ENCODE data around the gene MED27.
"Not testable (repeated sequence)": the region's sequence is repeated elsewhere in the genome, so short reads cannot be mapped to it uniquely, and the experiment has no call there.

The MED27 gene

DNA sequence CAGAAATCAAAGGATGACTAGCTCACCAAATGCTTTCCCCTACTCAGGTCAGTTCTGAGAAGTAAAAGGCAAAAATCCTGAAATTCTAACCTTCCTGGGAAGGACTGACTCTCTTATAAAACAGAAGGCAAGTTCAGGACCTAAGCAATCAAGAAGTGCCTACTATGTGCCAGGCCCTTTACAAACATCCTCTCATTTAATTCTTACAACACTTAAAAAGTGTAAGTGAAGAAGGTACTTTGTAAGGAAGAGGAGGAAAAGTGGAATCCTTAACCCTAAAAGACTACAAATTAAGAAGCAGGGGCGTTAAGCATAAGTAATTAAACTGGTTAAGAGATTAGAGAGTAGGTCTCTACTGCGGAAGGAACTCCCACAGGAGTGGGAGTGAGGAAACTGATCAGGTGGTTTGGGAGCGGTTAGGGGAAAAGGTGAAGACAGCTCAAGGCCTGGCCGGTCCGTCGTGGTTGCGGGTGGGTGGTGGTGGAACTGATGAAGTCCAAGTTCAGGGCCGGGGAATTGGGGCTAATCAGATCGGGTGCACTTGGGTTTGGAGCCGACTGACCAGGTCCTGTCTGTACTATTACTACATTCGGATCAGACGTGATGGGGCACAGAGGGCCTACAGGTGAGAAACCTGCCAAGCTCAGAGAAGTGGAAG, 839 bp downstream of the MED27 start:
- in situ Hi-C loops (cut with HindIII; ENCODE audit: low pct_ligation_motif_present, low pct_unique_long_range_greater_than_20kb, low sequenced_read_pairs) = no loop called here
- DNase-seq = no peak

DNA sequence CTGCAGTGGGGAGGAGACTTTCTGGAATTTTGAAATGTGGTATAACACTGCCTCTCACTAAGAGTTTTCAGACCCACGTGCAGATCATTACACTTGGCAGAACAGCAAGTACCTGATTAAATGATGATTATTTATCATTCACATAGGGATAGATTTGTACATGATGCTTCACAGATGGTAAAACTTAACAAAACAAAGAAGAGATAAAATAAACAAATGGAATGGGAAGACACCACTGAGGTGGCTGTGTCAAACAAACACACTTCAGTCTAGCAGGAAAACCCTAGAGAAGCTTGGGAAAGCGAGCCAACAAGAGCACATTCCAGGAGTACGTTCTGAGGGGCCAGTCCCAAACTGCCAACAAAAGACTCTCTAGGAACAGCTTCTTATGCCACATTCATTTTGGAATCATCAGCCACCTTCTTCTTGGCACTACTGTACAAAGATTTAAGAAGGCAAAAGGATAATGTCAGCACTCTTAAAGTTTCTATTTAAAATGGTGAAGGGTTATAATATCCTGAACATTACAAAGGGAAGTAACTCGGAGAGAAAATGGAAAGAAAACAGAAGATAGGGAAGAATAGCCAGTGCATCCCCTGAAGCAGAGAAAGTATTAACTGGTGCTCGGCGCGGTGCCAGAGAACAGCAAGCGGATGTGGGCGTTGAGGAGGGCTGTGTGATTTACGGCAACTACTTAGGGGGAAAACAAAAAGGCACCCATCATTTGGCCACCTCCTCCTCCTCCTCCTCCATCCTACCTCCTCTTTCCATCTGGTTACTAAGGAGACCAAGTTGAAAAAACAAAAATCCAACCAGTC, 1.6 kb downstream of the MED27 start:
- DNase-seq = no peak
- in situ Hi-C loops (cut with HindIII; ENCODE audit: low pct_ligation_motif_present, low pct_unique_long_range_greater_than_20kb, low sequenced_read_pairs) = no loop called here

DNA sequence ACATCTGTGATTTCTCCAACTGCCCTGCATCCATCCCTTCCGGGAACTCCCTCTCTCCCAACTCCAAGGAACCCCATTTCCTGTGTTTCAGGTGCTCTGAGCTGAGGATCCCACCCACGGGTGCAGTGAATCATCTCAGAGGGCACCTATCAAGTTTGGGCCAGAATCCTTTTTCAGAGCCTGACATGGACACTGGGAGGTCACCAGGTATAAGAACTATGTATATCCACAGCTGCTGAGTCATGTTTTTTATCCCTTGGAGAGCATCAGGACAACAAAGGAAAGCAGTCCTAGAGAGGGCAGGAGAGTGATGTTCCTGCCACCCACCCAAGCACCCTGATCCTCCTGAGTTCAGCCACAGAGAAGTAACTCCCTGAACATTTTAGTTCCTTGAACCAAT, 3.8 kb downstream of the MED27 start:
- in situ Hi-C loops (cut with HindIII; ENCODE audit: low pct_ligation_motif_present, low pct_unique_long_range_greater_than_20kb, low sequenced_read_pairs) = no loop called here
- no peak for DNase-seq

DNA sequence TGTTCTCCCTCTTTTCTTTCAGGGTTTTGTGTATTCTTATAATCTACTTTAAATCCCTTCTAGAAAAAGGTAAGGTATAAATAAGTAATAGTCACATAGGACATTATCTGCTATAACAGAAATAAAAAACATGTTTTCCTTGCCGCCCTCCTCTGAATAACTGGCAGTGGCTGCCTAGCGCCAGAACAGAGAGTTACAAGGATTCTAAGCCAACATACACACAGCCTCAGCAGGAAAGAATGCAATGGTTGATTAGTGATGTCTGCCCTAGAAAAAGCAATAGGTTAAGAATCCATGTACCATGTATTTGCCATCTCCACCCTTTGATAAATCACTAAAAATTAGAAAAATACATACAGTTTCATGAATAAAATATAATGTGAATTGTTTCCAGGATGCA, 4.9 kb downstream of the MED27 start:
- DNase-seq = no peak
- in situ Hi-C loops (cut with HindIII; ENCODE audit: low pct_ligation_motif_present, low pct_unique_long_range_greater_than_20kb, low sequenced_read_pairs) = no loop called here

DNA sequence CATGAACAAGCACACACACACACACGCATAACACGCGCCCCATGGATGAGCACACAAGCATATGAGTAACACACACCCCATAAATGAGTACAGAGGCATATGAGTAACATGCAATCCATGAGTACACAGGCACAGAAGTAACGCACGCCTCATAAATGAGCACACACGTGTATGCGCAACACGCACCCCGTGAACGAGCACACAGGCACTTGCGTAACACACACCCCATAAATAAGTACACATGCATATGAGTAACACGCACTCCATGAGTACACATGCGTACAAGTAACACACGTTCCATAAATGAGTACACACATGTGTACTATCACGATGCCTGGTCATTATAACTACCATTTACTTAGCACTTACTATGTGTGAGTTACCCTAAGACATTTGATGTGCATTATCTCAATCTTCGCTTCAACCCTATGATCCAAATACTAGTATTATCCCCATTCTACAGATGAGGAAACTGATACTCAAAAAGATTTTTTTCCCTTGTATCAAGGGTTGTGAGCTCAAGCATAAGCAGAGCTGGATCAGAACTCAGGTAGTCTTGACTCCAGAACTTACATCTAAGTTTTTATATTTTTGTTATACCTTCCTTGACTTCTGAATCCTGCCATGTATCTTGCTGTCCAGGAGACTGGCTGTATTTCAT, 7.7 kb downstream of the MED27 start:
- no peak for DNase-seq
- in situ Hi-C loops (cut with HindIII; ENCODE audit: low pct_ligation_motif_present, low pct_unique_long_range_greater_than_20kb, low sequenced_read_pairs) = no loop called here

DNA sequence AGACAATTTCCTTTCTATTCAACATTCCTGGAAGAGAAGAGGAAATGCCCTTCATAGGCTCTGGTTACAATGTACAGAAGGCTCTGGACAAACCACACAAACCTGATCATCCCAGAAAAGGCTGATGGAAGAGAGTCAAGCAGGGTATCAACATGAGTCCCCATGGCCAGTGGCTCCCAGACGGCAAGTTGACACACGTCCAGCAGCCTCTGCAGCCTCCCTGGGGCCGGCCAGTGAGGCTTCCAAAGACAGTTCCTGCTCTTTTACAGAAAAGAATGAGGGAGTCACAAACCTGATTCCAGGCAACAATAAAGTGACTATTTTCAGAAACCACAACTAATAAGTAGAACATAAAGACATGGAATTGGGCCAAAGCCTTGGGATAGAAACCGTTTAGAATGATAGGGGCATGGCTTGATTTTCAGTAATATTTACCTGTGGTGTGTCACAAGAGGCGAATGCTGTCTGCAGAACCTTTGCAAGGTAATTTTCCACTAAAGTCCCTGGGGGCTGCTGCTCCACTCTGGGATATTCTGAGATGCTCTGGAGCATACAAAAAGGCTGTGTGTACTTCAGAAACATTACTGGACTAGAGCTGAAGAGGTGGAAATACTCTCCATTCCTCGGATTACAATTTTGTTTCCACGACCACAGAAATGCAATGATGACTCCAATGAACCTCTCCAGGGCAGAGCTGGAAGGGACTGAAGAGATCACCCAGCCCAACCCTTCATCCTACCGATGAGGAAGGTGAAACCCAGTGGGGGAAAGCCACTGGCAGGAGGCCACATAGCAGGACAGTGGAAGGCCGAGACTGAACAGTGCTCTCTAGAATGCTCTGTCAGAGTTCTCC, 10.4 kb downstream of the MED27 start:
- in situ Hi-C loops (cut with HindIII; ENCODE audit: low pct_ligation_motif_present, low pct_unique_long_range_greater_than_20kb, low sequenced_read_pairs) = no loop called here
- peak; percentile 1 for DNase-seq

DNA sequence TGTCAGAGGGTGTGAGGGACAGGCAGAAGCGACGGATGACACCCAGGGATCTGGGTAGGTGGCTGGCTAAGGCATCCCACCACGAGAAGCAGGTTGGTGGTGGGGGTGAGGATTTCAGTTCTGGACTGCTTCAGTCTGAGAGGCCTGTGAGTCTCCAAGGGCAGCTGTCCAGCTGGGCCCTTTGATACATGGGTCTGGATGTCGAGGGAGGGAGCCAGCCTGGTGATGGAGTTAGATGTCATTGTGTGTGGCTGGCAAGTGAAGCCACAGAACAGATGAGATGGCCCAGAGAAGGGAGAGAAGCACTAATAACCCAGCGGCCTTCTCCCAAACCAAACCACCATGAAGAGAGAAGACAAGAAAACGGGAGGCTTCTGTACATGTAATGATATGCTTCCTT, 11.1 kb downstream of the MED27 start:
- in situ Hi-C loops (cut with HindIII; ENCODE audit: low pct_ligation_motif_present, low pct_unique_long_range_greater_than_20kb, low sequenced_read_pairs) = no loop called here
- DNase-seq = no peak

DNA sequence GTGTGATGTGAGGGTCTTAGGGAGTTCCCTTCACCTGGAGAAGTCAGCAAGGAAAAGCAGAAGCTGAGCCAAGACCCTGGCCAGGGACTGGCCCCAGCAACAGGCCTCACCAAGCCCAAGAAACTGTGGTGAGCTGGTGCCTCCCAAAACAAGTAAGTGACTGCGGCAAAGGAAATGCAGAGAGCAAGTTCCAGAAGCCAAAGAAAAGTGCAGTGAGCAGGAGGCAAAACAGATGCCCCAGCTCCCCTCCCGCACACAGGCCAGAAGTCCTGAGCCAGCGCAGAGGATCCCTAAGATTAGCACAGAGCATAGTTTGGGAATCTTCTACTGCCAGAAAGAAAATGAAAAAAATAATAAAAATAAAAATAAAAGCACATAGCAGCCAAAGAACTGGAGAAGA, 13.2 kb downstream of the MED27 start:
- in situ Hi-C loops (cut with HindIII; ENCODE audit: low pct_ligation_motif_present, low pct_unique_long_range_greater_than_20kb, low sequenced_read_pairs) = no loop called here

DNA sequence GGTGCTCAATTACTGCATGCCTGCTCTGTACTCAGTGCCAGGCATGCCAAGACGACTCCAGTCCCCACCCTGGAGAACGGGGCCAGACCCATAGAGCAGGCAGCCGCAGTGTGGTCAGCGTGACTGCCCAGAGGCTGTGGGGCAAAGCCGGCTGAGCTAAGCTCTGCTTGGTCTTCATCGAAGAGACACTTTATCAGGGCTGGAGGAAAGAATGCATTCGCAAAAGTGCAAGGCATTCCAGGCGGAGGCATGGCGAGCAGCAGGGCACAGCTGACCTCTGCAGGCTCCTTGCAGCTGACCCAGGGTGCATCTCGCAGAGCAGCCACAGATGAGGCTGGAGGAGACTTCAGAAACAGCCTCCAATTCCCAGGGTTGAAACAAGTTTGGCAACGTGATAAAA, 13.6 kb downstream of the MED27 start:
- DNase-seq = no peak
- in situ Hi-C loops (cut with HindIII; ENCODE audit: low pct_ligation_motif_present, low pct_unique_long_range_greater_than_20kb, low sequenced_read_pairs) = no loop called here

More for the DNA sequence above, 13.2 kb downstream of the MED27 start:
- DNase-seq = no peak

DNA sequence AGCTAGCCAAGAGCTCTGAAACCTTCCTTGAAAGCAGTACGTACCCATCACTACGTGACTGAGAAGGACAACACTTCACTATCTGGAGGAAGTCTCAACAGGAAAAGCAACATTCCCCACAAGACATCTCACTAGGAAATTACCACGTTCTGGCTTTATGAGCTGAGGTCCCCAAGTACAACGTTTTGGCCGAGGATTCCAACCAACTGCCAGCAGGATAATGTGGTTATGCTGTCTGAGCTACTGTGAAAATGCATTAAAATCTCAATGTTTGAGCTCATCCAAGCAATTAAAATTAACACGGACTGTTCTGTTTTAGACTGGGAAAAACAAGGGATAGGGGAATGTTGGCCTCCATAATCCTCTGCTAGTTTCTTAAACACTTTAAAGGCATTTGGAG, 16.4 kb downstream of the MED27 start:
- in situ Hi-C loops (cut with HindIII; ENCODE audit: low pct_ligation_motif_present, low pct_unique_long_range_greater_than_20kb, low sequenced_read_pairs) = no loop called here
- DNase-seq = no peak

DNA sequence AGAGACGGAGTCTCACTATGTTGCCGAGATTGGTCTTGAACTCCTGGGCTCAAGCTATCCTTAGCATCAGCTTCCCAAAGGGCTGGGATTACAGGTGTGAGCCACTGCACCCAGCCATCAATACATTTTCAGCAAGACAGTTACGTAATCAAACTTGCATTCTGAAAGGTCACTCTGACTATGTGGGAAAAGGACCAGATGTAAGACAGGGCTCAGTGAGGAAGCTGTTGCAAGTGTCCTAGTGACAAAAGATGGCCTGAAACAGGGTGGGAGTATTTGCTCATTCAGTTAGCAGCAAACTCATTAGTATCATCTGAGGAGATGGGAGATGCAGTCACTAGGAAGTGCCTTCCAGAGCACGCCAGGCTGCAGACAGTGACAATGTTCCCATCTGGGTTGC, 16.9 kb downstream of the MED27 start:
- in situ Hi-C loops (cut with HindIII; ENCODE audit: low pct_ligation_motif_present, low pct_unique_long_range_greater_than_20kb, low sequenced_read_pairs) = no loop called here
- no peak for DNase-seq

DNA sequence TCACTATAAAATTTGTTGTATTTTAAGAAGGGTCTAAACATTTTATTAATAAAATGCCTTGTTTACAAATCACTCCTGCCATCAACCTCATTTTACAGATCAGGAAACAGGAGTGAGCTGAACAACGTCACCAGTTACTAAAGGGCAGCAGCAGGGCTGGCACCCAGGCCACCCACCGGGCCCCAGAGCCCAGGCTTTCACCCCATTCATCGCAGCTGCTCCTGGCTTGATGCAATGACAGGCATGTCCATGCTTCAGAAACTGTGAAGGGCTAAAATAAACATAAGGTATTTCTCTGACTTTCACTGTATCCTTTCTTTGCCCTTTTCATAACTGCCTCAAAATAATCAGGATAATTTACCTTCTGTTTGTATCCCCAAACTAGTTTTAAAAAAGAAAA, 18.1 kb downstream of the MED27 start:
- in situ Hi-C loops (cut with HindIII; ENCODE audit: low pct_ligation_motif_present, low pct_unique_long_range_greater_than_20kb, low sequenced_read_pairs) = no loop called here
- DNase-seq = no peak

DNA sequence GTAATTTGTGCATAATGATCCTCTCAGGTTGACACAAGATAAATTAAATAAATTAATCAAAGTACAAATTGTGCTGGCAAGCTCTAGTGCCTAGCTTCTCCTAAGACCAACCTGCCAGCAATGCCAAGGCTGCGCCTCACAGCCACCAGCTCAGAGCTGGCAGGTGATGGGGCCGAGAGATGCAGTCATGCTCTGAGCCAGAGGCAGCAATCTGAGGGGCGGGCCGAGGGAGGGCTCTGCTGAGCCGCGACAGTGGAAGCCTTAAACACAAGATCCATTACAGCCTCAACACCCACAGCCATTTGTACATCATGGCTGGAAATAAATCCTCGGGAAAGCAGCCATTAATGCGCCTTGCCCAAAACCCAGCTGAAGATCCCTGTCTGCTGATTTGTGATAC, 20.3 kb downstream of the MED27 start:
- DNase-seq = no peak
- in situ Hi-C loops (cut with HindIII; ENCODE audit: low pct_ligation_motif_present, low pct_unique_long_range_greater_than_20kb, low sequenced_read_pairs) = no loop called here

DNA sequence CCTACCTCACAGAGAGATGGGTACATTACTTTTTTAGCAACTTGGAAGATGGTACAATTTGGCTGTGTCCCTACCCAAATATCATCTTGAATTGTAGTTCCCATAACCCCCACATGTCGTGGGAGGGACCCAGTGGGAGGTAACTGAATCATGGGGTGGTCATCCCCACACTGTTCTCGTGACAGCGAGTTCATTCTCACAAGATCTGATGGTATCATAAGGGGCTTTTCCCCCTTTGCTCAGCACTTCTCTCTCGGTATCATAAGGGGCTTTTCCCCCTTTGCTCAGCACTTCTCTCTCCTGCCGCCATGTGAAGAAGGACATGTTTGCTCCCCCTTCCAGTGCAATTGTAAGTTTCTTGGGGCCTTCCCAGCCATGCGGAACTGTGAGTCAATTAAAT, 21.4 kb downstream of the MED27 start:
- DNase-seq; in situ Hi-C loops (cut with HindIII; ENCODE audit: low pct_ligation_motif_present, low pct_unique_long_range_greater_than_20kb, low sequenced_read_pairs): not testable (repeated sequence)

DNA sequence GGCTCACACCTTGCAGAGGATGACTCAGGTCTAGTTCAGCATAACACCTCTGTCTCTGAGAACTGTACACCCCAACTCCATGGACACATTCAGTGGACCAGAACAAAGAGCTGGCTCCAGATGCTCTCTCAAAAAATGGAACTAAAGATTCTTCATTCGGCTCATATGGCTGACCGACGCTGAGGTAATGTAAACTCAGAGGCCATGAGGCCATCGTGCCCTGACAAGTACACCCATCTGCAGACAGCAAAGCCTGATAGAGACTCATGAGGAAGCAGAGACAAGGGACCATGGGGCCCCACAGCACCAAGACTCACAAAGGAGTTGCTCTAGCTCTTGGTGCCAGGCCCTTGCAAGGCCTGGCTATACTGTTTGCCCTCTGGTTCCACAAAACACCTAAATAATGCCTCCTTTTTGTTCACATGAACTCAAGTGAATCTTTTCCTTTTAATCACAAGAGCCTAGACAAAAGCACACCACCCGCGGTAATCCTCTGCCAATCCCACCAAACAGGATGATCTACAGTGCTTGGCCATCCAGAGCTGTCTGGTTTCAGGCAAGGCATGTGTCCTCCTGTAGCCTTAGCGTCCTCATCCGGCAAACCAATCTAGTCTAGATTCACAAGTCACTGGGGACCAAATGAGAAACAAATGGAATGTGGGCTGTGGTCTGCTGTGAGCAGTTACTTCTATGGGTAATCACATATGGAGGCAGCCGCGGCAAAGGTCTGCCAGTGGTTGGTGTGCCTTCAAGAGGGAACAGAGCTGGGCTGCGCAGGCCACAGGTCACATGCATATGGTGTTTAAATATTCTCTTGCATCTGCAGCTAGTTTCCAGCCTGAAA, 22.7 kb downstream of the MED27 start:
- in situ Hi-C loops (cut with HindIII; ENCODE audit: low pct_ligation_motif_present, low pct_unique_long_range_greater_than_20kb, low sequenced_read_pairs) = no loop called here
- no peak for DNase-seq

DNA sequence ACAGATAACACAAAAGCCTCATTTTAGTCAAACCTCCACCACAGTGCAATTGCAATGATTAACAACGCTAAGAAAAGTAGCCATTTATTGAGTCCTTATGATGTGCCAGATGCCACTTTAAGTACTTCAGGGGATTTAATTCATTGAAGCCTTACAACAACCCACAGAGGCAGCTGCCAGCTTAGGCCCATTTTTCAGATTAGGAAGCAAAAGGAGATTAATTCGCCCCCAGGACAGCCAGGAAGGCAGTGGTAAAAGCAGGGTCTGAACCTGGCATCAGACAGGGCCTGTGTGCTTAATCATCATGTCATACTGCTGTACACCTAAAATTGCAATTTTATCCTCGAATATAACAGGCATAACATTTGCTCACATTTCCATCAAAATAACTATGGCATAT, 23.9 kb downstream of the MED27 start:
- no peak for DNase-seq
- in situ Hi-C loops (cut with HindIII; ENCODE audit: low pct_ligation_motif_present, low pct_unique_long_range_greater_than_20kb, low sequenced_read_pairs) = no loop called here

DNA sequence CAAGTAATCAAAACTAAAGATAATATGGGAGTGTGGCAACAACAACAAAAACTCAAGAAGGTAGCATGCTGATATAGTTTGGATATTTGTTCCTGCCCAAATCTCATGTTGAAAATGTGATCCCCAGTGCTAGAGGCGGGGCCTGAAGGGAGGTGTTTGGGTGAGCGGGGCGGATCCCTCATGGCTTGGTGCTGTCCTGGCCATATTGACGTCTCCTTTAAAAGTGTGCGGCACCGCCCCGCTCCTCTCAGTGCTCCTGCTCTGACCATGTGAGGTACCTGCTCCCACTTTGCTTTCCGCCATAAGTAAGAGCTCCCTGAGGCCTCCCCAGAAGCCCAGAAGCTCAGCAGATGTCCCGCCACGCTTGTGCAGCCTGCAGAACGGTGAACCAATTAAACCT, 25.6 kb downstream of the MED27 start:
- no peak for DNase-seq
- in situ Hi-C loops (cut with HindIII; ENCODE audit: low pct_ligation_motif_present, low pct_unique_long_range_greater_than_20kb, low sequenced_read_pairs) = no loop called here

DNA sequence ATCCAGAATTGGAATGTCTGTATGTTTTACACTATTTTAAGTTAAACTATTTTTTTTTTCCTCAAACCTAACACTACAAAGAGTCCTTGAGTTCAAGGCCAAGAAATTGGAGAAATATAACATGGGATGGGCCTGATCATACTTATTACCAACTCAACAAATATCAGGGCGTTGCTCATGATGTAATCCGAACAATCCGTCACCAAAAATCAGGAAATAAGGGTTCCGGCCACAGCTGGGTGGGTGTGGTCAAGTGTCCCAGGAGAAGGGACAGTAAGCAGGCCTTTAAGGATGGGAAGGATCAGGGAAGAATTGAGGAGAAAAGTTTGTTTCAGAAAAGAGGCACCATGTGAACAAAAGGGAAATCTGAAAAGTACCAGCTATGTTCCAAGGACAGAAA, 29.8 kb downstream of the MED27 start:
- in situ Hi-C loops (cut with HindIII; ENCODE audit: low pct_ligation_motif_present, low pct_unique_long_range_greater_than_20kb, low sequenced_read_pairs) = no loop called here
- no peak for DNase-seq

Data from ACHN (cell line).